ENCODE results near the gene OFD1. TPM values are rescaled to one million over a fixed set of nuclear protein-coding genes. Genes with fewer than 3 reads are reported as not detected.

Gene OFD1
- total RNA-seq, 1 donor from 2014 or later = 61.4 TPM

GRCh38 chrX:13750204-13750603, 15.7 kb downstream of the OFD1 start:
- Mint-ChIP-seq H3K9me3 (no peaks in the 10 kb centered on the region), H3K27ac (peak overlapping the region; percentile 41), H3K27me3 (no peaks in the 10 kb centered on the region), H3K4me1 (peaks cover 42% of the 10 kb centered on the region), H3K4me3 (no peak overlapping the region), H3K36me3 (ENCODE audit: low read depth) (peaks cover 60% of the 10 kb centered on the region)
- ChIA-PET POLR2A (interaction anchor here (0.6 to 1.0 kb wide), 3 partner anchors 9 to 499 kb away, joined by 3 to 6 read pairs (median 4); partner anchors contain the start of genes OFD1 and TRAPPC2), CTCF (interaction anchor here (1.3 to 1.4 kb wide), 2 partner anchors 10 to 243 kb away, joined by 3 to 5 read pairs; no protein-coding TSS in a partner anchor)
- TF ChIP-seq CTCF (IDR thresholded peaks at IDR 0.05) = no peak
- intact Hi-C loops (cut with micrococcal nuclease) = loop anchor here (1.0 to 5.0 kb wide), 6 partner anchors 8 to 282 kb away; partner anchors contain the start of genes OFD1 and TRAPPC2
- DNase-seq = no peak
- peak; percentile 49 for ATAC-seq (ENCODE audit: low read depth)

- CTCF ChIA-PET = no interaction called here
- Mint-ChIP-seq H3K27ac (peak overlapping the region; percentile 64), H3K36me3 (ENCODE audit: low read depth) (peaks cover 58% of the 10 kb centered on the region), H3K27me3 (no peaks in the 10 kb centered on the region), H3K4me3 (no peak overlapping the region), H3K9me3 (no peaks in the 10 kb centered on the region), H3K4me1 (peaks cover 47% of the 10 kb centered on the region)
- ATAC-seq (ENCODE audit: low read depth) = no peak
- intact Hi-C loops (cut with micrococcal nuclease) = loop anchor here (1.0 to 5.0 kb wide), 6 partner anchors 8 to 281 kb away; partner anchors contain the start of genes OFD1 and TRAPPC2
- no peak for TF ChIP-seq CTCF (IDR thresholded peaks at IDR 0.05)
- POLR2A ChIA-PET = interaction anchor here (0.6 to 1.5 kb wide), 5 partner anchors 9 to 499 kb away, joined by 3 to 6 read pairs (median 4); partner anchors contain the start of genes GEMIN8, OFD1 and TRAPPC2
- DNase-seq = no peak
These were observed 16.3 kb downstream of the OFD1 start for GRCh38 chrX:13750812-13751211.

GRCh38 chrX:13752141-13752540, 17.6 kb downstream of the OFD1 start:
- H3K4me3 Mint-ChIP-seq = no peak overlapping the region
- ATAC-seq (ENCODE audit: low read depth) = no peak
- ChIA-PET POLR2A (interaction anchor here (0.6 to 1.5 kb wide), 7 partner anchors 9 to 777 kb away, joined by 3 to 12 read pairs (median 4); partner anchors contain the start of genes GEMIN8, OFD1, TCEANC and TMSB4X), CTCF (interaction anchor here (0.9 kb wide), 1 partner anchor 938 kb away, joined by 3 read pairs; no protein-coding TSS in a partner anchor)
- no peaks in the 10 kb centered on the region for H3K27me3 Mint-ChIP-seq
- intact Hi-C loops (cut with micrococcal nuclease) = loop anchor here (5.0 kb wide), 1 partner anchor 245 kb away; no protein-coding TSS in a partner anchor
- peak overlapping the region; percentile 88 for H3K27ac Mint-ChIP-seq
- peaks cover 55% of the 10 kb centered on the region for H3K36me3 Mint-ChIP-seq (ENCODE audit: low read depth)
- no peaks in the 10 kb centered on the region for H3K9me3 Mint-ChIP-seq
- H3K4me1 Mint-ChIP-seq = peaks cover 49% of the 10 kb centered on the region
- no peak for DNase-seq
- no peak for TF ChIP-seq CTCF (IDR thresholded peaks at IDR 0.05)

GRCh38 chrX:13752646-13753045, 18.1 kb downstream of the OFD1 start:
- no peak for TF ChIP-seq CTCF (IDR thresholded peaks at IDR 0.05)
- Mint-ChIP-seq H3K9me3 (no peaks in the 10 kb centered on the region), H3K4me3 (peak overlapping the region; percentile 60), H3K27ac (peak overlapping the region; percentile 88), H3K36me3 (ENCODE audit: low read depth) (peaks cover 52% of the 10 kb centered on the region), H3K27me3 (no peaks in the 10 kb centered on the region), H3K4me1 (peaks cover 44% of the 10 kb centered on the region)
- intact Hi-C loops (cut with micrococcal nuclease) = loop anchor here (5.0 kb wide), 1 partner anchor 245 kb away; no protein-coding TSS in a partner anchor
- ATAC-seq (ENCODE audit: low read depth) = peak; percentile 66
- CTCF ChIA-PET = interaction anchor here (0.9 kb wide), 1 partner anchor 938 kb away, joined by 3 read pairs; no protein-coding TSS in a partner anchor
- no peak for DNase-seq
- POLR2A ChIA-PET = interaction anchor here (0.6 to 1.5 kb wide), 8 partner anchors 10 to 778 kb away, joined by 3 to 12 read pairs (median 4); partner anchors contain the start of genes OFD1, TCEANC, TMSB4X and TRAPPC2

- ChIA-PET CTCF (interaction anchor here (0.8 kb wide), 2 partner anchors 274 to 1395 kb away, joined by 3 read pairs; no protein-coding TSS in a partner anchor), POLR2A (interaction anchor here (1.0 kb wide), 1 partner anchor 21 kb away, joined by 8 read pairs; the partner anchor contains the start of genes OFD1 and TRAPPC2)
- TF ChIP-seq CTCF (IDR thresholded peaks at IDR 0.05) = no peak
- peak overlapping the region; percentile 59 for H3K27ac Mint-ChIP-seq
- H3K27me3 Mint-ChIP-seq = no peaks in the 10 kb centered on the region
- DNase-seq = no peak
- H3K36me3 Mint-ChIP-seq (ENCODE audit: low read depth) = peaks cover 55% of the 10 kb centered on the region
- intact Hi-C loops (cut with micrococcal nuclease) = loop anchor here (5.0 kb wide), 1 partner anchor 247 kb away; no protein-coding TSS in a partner anchor
- H3K9me3 Mint-ChIP-seq = no peaks in the 10 kb centered on the region
- no peak for ATAC-seq (ENCODE audit: low read depth)
- H3K4me3 Mint-ChIP-seq = no peak overlapping the region
- H3K4me1 Mint-ChIP-seq = peaks cover 62% of the 10 kb centered on the region
These were observed 20.2 kb downstream of the OFD1 start for GRCh38 chrX:13754765-13755164.
